ENCODE results near the gene CMC4. TPM values are rescaled to one million over a fixed set of nuclear protein-coding genes. Genes with fewer than 3 reads are reported as not detected.
A peak's percentile ranks its signal among the peaks of the same experiment; 100 is the strongest.

Gene CMC4
- total and polyA plus RNA-seq, 9 of the 15 experiments (the other 6 are each of a cell fraction or from before 2014, with no cell fraction given), result 3.5 to 16.9 (median 8.2) TPM

DNA sequence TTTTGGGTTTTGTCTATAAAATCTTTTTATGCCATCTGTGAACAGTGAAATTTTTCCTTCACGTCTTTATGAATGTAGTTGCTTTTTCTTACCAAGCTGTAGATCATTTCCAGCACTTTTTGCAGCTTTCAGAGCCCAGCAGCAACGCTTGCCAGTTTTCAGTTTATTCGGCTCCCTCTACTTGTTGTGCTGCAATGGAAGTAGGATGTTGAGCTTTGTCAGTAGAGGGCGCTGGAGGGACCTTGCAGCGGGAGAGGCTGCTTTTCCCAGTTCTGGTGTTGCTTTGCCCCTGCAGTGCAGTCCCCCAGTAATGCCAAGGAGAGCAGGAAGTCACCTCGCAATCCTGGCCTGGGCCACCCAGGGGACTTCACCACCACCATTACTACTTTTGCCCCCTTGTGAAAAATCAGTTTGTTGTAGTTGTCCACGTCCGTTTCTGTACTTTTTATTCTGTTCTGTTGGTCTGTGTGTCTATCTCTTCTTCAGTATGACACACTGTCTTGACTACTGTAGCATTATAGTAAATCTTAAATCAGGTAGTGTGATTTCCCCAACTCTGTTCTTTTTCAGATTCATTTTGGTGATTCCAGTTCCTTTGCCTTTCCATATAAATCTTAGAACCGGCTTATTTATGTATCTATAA is 21.8 kb downstream of the CMC4 start (continued):
- TF ChIP-seq, protein P1, sequence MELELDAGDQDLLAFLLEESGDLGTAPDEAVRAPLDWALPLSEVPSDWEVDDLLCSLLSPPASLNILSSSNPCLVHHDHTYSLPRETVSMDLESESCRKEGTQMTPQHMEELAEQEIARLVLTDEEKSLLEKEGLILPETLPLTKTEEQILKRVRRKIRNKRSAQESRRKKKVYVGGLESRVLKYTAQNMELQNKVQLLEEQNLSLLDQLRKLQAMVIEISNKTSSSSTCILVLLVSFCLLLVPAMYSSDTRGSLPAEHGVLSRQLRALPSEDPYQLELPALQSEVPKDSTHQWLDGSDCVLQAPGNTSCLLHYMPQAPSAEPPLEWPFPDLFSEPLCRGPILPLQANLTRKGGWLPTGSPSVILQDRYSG (tag; conservative IDR thresholded peaks at IDR 0.05; ENCODE audit: low read depth), result no peak
- TF ChIP-seq, protein P2, sequence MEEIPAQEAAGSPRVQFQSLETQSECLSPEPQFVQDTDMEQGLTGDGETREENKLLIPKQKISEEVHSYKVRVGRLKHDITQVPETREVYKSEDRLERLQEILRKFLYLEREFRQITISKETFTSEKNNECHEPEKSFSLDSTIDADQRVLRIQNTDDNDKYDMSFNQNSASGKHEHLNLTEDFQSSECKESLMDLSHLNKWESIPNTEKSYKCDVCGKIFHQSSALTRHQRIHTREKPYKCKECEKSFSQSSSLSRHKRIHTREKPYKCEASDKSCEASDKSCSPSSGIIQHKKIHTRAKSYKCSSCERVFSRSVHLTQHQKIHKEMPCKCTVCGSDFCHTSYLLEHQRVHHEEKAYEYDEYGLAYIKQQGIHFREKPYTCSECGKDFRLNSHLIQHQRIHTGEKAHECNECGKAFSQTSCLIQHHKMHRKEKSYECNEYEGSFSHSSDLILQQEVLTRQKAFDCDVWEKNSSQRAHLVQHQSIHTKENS (CRISPR knock-in tag; IDR thresholded peaks at IDR 0.05), result no peak
- TF ChIP-seq RAD21 (CRISPR knock-in tag; conservative IDR thresholded peaks at IDR 0.05 in 1 of 2, IDR thresholded peaks at IDR 0.05 in 1 of 2), result peak; percentile 21 to 50; a peak in 3 of 4 replicates
- TF ChIP-seq POLR2B (IDR thresholded peaks at IDR 0.05; ENCODE audit: low read depth, partially characterized antibody), result no peak
- TF ChIP-seq POLR2H (tag; IDR thresholded peaks at IDR 0.05; ENCODE audit: low read depth), result no peak
- TF ChIP-seq NCOA6 (IDR thresholded peaks at IDR 0.05), result no peak
- no peak for TF ChIP-seq TBP (optimal IDR thresholded peaks at IDR 0.05; ENCODE audit: low read depth, low read length)
- TF ChIP-seq ZBTB17 (CRISPR knock-in tag; IDR thresholded peaks at IDR 0.05), result no peak
- TF ChIP-seq SMC3 (conservative IDR thresholded peaks at IDR 0.05; ENCODE audit: insufficient read depth, low read depth, low read length), result 0 out of 2 replicates have a peak, but pooled peaks have one; percentile 18
- no peak for TF ChIP-seq GABPB2 (CRISPR knock-in tag; conservative IDR thresholded peaks at IDR 0.05)
- TF ChIP-seq ZFPM2 (CRISPR knock-in tag; IDR thresholded peaks at IDR 0.05), result no peak
- no peak for TF ChIP-seq XRCC5 (IDR thresholded peaks at IDR 0.05; ENCODE audit: low read depth, low read length)
- TF ChIP-seq SAP30 (IDR thresholded peaks at IDR 0.05; ENCODE audit: borderline replicate concordance, insufficient read depth, low read depth, low read length, poor library complexity, severe bottlenecking), result no peak
- no peak for TF ChIP-seq SPI1 (IDR thresholded peaks at IDR 0.05; ENCODE audit: borderline replicate concordance, low read depth, low read length)
- TF ChIP-seq HEY1 (CRISPR knock-in tag; IDR thresholded peaks at IDR 0.05; ENCODE audit: borderline replicate concordance), result no peak
- no peak for TF ChIP-seq NFYB (IDR thresholded peaks at IDR 0.05; ENCODE audit: extremely low read depth, insufficient read length)
- no peak for TF ChIP-seq ETV6 (IDR thresholded peaks at IDR 0.05; ENCODE audit: borderline replicate concordance in 1 of 2, low read depth in 2 of 2, low read length in 1 of 2)
- TF ChIP-seq ETV6 (CRISPR knock-in tag; IDR thresholded peaks at IDR 0.05; ENCODE audit: borderline replicate concordance), result no peak
- TF ChIP-seq RCOR1 (IDR thresholded peaks at IDR 0.05; ENCODE audit: borderline replicate concordance in 1 of 2, low read depth in 2 of 2, low read length in 2 of 2), result peak in 1 of 2 experiments; percentile 24; a peak in 1 of 4 replicates
- TF ChIP-seq TFAM (CRISPR knock-in tag; conservative IDR thresholded peaks at IDR 0.05), result no peak
- TF ChIP-seq, protein P3, sequence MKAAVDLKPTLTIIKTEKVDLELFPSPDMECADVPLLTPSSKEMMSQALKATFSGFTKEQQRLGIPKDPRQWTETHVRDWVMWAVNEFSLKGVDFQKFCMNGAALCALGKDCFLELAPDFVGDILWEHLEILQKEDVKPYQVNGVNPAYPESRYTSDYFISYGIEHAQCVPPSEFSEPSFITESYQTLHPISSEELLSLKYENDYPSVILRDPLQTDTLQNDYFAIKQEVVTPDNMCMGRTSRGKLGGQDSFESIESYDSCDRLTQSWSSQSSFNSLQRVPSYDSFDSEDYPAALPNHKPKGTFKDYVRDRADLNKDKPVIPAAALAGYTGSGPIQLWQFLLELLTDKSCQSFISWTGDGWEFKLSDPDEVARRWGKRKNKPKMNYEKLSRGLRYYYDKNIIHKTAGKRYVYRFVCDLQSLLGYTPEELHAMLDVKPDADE (conservative IDR thresholded peaks at IDR 0.05; ENCODE audit: control insufficient read depth, low read depth, low read length), result no peak
